Pons (tissue), 1 donor: ENCODE data around the gene POU6F1.

ENCODE experiments used
- DNase-seq: peaks from one replicate; pipeline ENCODE4 v3.0.0-alpha.2; 2016; ENCODE audit warnings: low spot score

POU6F1 gene

GRCh38 chr12:51196547-51196946 is 21.3 kb downstream of the POU6F1 start:
- DNase-seq: no peak

DNA sequence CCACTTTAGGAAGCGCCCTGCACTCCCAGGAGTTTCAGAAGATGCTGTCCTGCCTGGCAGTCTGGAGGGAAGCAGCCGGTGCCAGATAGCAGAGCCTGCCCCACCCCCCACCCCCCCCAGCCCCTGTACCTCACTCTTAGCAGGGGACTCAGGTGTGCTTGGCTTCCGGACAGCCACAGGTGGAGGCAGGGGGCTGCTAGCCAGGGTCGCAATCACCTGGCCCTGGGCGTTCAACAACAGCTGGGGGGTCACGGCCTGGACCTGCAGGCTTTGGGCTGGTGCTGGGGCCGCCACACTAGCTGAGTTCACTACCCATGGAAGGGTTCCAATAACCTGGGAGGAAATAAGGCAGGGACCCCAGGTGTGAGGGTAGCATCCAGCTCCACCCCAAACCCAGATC is 22.0 kb downstream of the POU6F1 start:
- DNase-seq: no peak

DNA sequence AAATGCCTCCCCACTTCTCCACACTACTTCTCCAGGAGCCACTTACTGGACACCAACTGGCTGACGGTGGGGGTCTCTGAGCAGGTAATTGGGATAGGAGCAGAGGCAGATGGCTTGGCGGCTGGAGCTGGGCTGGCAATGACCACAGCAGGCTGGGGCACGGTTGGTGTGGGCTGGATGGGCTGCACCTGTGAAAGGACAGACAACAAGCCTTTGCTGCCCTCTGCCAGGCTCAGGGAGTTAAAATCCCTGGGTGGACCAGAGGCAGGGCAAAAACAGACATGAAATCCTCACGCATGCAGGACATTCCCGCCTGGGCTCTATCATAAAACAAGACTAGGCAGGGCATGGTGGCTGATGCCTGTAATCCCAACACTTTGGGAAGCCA is 25.6 kb downstream of the POU6F1 start:
- no peak for DNase-seq

- no peak for DNase-seq
Observed at GRCh38 chr12:51191516-51192283, 26.2 kb downstream of the POU6F1 start.

DNA sequence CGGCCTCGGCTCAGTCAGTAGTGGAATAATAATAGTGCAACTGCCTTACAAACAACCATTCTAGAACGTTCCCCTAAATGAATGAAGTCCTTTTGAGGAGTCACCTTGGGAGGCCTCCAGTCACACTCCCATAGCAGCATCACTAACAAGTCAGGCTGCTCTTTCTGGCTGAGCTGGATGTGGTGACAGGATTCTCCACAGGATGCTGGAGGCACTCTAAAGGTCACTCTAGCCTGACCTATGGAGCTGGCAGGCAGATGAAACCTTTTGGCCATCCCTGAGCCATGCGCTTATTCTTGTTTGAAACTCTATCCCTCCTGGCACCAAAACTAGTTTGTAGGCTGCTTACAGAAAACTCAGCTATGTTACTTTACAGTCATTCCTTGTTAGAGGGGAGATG is 27.0 kb downstream of the POU6F1 start:
- no peak for DNase-seq

- no peak for DNase-seq
Observed at GRCh38 chr12:51189790-51190355, 28.0 kb downstream of the POU6F1 start.

DNA sequence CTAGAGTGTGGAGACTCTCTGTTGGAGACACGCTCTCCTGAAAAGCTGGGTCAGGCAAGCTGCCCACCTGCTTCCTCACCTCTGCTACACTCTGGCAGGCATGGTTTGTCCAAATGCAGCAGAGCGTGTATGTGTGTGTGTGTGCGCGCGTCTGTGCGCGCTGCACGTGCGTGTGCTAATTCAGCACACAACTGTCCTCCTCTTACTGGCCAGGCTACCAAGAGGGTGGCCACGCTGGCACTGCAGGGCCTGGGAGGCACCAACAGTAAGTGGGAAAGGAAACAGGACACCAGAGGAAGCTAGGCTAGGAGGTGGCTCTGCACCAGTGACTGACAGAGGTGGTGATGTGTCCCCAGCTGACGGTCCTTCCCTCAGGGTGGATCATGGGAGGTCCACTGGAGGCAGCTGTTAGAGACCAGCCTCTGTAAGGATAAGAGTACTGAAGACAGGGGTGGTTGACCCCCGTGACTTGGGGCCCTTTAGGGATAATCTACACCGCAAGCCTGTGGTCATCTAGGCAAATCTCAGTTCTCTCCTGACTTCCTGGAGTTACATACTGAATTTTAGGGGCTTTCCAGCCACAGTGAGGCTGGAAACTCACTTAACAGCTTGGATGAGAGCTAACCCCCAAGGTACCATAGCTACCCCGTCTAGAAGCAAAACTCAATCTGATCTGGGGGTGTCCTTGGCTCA is 29.4 kb downstream of the POU6F1 start:
- no peak for DNase-seq

DNA sequence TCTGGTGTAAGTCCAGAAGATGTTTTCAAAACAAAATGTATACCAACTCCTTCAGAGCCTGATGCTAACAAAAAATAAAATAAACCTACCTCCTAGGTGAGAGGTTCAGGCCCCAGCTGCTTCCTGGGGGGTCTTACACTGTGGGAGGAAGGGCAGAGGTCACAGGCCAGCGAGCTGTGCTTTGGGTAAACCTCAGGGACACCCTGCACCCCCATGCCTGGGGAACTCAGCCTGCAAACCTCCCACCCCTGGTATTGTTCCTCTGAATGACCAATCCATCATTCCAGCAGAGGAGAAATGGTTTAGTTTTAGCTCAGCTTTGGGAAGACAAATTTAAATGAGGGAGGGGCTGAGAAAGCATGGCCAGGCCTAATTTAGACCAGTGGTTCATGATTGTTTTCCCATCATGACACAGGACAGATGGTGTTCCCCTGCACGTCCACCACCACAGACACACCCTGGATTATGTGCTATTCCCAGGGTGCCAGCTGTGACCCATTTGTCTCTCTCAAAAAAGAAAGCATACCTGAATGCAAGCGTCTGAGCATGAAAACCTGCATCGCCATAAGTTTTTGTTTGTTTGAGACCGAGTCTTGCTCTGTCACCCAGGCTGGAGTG is 30.4 kb downstream of the POU6F1 start:
- no peak for DNase-seq

- DNase-seq: no peak
Observed at GRCh38 chr12:51186465-51187085, 31.3 kb downstream of the POU6F1 start.

DNA sequence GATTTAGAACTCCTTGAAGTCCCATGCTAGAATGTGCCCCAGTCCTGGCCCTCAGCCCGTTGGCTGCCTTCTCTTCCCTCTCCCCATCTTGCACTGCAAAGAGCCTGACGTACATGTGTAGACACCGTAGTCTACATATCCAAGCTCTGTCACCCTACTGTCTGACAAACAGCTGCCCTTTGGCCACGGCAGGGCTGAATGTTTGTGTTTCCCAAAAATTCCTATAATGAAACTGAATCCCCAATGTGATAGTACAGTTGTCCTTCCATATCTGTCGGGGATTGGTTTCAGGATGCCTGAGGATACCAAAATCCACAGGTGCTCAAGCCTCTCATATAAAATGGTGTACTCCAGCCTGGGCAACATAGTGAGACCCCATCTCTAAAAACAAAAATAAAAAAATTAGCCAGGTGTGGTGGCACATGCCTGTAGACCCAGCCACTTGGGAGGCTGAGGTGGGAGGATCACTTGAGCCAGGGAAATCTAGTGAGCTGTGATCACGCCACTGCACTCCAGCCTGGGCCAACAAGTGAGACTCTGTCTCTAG is 32.6 kb downstream of the POU6F1 start:
- DNase-seq: no peak

DNA sequence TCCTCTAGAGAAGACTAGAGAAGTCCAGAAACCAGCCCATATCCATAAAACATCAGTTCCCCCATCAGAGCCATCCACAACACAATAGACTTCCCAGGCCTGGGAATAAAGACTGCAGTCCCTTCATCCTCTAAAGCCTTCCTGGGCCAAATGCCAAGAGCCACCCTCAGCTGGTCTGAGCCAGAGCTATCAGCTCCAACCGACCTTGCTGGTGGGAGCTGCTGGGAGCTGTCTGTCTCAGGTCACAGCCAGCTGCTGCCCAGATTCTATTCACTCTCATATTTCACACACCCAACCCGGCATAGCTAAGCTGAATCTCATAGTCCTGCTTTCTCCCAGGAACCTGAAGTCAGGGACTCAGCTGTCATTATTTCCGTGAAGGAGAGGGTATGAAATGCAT is 34.0 kb downstream of the POU6F1 start:
- peak; percentile 84 for DNase-seq

- no peak for DNase-seq
Observed at GRCh38 chr12:51183349-51183748, 34.5 kb downstream of the POU6F1 start.

DNA sequence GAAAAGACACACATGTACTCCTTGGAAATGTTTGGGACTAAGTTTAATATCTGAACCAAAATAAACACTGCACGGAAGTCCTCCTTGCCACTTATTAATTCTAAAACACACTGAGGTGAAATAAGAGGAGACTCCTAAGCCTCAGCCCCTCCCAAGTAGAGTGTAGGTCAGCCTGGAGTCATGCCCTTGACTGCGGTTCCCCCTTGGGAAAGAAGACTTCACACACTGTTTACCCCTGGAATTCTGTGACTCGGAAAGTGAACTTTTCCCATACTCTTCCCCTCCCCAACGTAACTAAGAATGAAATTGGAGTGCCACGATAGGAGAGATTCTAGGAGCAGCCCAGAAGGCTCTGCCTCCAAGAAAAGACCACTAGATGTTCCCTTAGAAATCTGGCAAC is 36.3 kb downstream of the POU6F1 start:
- DNase-seq: no peak

DNA sequence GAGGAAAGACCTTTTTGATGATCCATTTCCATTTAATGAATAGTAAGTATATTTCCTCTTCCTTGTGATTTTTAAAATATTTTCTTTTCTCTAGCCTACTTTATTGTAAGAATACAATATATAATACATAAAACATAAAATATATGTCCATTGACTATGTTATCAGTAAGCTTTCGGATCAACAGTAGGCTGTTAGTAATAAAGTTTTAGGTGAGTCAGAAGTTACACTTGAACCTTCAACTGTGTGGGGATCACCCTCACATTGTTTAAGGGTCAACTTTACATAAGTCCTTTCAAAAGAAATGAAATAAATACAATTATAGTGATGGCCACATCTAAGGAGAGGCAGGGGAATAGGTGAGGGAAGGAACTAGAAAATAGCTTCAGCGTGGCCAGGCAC is 40.0 kb downstream of the POU6F1 start:
- DNase-seq: no peak

GRCh38 chr12:51174501-51174900 is 43.4 kb downstream of the POU6F1 start:
- DNase-seq: no peak

GRCh38 chr12:51172515-51173431 is 45.1 kb downstream of the POU6F1 start, which contains the start of gene TFCP2:
Gene TFCP2, minus strand, starts transcription at chr12:51173135. Its CDS starts 713 bp downstream, at chr12:51172422.
- peak; percentile 94 for DNase-seq

GRCh38 chr12:51171884-51172514 is 45.9 kb downstream of the POU6F1 start:
- DNase-seq: peak; percentile 14

GRCh38 chr12:51163795-51164194 is 54.1 kb downstream of the POU6F1 start:
- no peak for DNase-seq

GRCh38 chr12:51162217-51162616 is 55.6 kb downstream of the POU6F1 start:
- no peak for DNase-seq

DNA sequence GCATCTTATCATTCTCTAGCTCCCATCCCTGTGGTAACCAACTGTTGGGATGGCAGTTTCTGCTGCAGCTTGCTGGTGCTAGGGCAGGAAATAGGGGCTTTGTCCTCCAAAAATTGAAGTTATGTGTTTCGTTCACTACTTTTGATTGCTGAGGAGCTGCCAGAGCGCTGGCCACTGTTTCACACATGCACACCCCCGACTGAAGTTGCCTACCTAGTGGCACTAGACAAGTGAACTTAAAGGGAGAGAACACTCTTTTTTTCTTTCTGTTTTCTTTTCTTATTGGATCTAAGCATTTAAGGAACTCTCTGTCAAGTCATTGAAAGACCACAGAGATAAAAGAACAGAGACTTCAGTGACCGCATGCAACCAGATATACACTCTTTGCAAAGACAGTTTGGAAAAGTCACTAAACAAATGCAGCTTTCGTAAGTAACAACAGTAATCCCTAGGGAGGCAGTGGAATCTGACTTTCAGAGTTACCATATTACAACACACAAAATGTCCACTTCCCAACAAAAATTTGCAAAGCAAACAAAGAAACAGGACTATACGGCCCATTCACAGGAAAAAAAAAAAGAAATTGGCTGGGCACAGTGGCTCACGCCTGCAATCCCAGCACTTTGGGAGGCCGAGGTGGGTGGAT is 56.9 kb downstream of the POU6F1 start:
- no peak for DNase-seq
